Hepatocyte (in vitro differentiated cells): ENCODE results near the gene B4GALNT2.

ENCODE experiments used
- EZH2phosphoT487 ChIP-seq: fragments of 200-600 bp; sonication (generic); IDR thresholded peaks from one replicate; pipeline ENCODE4 v1.6.1; 2018; ENCODE audit warnings: antibody characterized with exemption, mild to moderate bottlenecking, low read depth, moderate library complexity; ENCODE audit not compliant: unreplicated experiment, severe bottlenecking
- TF ChIP-seq, protein P1 (sequence below): fragments of 200-600 bp; sonication (generic); IDR thresholded peaks from 2 replicates; pipeline ENCODE4 v1.5.1; 2016; ENCODE audit warnings: antibody characterized with exemption, mild to moderate bottlenecking; ENCODE audit not compliant: poor library complexity

DNA sequence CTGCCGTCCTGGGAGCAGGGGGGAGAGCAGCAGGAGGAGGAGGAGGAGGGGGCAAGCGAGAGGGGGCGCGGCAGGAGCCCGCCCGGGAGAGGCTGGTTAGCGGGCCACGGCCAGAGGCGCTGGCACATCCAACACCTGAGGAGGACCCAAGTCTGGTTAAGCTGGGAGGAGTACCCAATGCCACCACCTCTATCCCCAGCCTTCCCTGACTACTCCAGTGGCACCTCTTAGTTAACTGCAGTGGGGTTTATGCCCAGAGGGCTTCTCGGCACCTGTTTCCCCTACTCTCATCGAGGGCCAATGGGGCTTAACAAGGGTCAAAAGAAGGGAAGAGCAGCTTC, 92.4 kb downstream of the B4GALNT2 start:
- TF ChIP-seq, protein P1, sequence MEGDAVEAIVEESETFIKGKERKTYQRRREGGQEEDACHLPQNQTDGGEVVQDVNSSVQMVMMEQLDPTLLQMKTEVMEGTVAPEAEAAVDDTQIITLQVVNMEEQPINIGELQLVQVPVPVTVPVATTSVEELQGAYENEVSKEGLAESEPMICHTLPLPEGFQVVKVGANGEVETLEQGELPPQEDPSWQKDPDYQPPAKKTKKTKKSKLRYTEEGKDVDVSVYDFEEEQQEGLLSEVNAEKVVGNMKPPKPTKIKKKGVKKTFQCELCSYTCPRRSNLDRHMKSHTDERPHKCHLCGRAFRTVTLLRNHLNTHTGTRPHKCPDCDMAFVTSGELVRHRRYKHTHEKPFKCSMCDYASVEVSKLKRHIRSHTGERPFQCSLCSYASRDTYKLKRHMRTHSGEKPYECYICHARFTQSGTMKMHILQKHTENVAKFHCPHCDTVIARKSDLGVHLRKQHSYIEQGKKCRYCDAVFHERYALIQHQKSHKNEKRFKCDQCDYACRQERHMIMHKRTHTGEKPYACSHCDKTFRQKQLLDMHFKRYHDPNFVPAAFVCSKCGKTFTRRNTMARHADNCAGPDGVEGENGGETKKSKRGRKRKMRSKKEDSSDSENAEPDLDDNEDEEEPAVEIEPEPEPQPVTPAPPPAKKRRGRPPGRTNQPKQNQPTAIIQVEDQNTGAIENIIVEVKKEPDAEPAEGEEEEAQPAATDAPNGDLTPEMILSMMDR, result no peak
- no peak for TF ChIP-seq EZH2phosphoT487
